ENCODE data around the gene CCNYL1. TPM values are rescaled to one million over a fixed set of nuclear protein-coding genes. Genes with fewer than 3 reads are reported as not detected.

CCNYL1 gene
- polyA plus RNA-seq, 1 donor from 2014 or later = 14.7 TPM

GRCh38 chr2:207768866-207769596 is 57.6 kb downstream of the CCNYL1 start:
- H2AFZ ChIP-seq (ENCODE audit: low read depth, low read length) = no peak overlapping the region

More at GRCh38 chr2:207768866-207769596, 57.6 kb downstream of the CCNYL1 start:
- no peaks in the 10 kb centered on the region for H3K9me3 ChIP-seq (ENCODE audit: low read length)
- peaks cover 42% of the 10 kb centered on the region for H3K79me2 ChIP-seq (replicated peaks; ENCODE audit: insufficient read depth, low read length)
- TF ChIP-seq TAF1 (IDR thresholded peaks at IDR 0.05; ENCODE audit: low read depth) = no peak
- TF ChIP-seq REST (IDR thresholded peaks at IDR 0.05; ENCODE audit: borderline replicate concordance) = peak; percentile 19
- TF ChIP-seq RAD21 (conservative IDR thresholded peaks at IDR 0.05) = no peak
- TF ChIP-seq MXI1 (conservative IDR thresholded peaks at IDR 0.05; ENCODE audit: poor library complexity, severe bottlenecking) = peak; percentile 72
- TF ChIP-seq EP300 (conservative IDR thresholded peaks at IDR 0.05; ENCODE audit: poor library complexity, severe bottlenecking) = no peak
- no peak for TF ChIP-seq POLR2AphosphoS5 (IDR thresholded peaks at IDR 0.05)
- no peak for TF ChIP-seq CTCF (IDR thresholded peaks at IDR 0.05; ENCODE audit: poor library complexity, severe bottlenecking)
- no peak for TF ChIP-seq SMC3 (conservative IDR thresholded peaks at IDR 0.05; ENCODE audit: poor library complexity)
- no peak for TF ChIP-seq EZH2 (IDR thresholded peaks at IDR 0.05; ENCODE audit: borderline replicate concordance, insufficient read depth, low read length, poor library complexity, severe bottlenecking)
- H3K4me2 ChIP-seq (ENCODE audit: low read length) = peak overlapping the region; percentile 60
- H3K9ac ChIP-seq (ENCODE audit: low read length) = peak overlapping the region; percentile 57
- H4K20me1 ChIP-seq (ENCODE audit: insufficient read depth) = no peaks in the 10 kb centered on the region
- H3K27ac ChIP-seq (ENCODE audit: low read length) = no peak overlapping the region
- no peaks in the 10 kb centered on the region for H3K9me2 ChIP-seq (ENCODE audit: insufficient read depth, low read length)
- H3F3A ChIP-seq (ENCODE audit: insufficient read depth, low read length, poor library complexity, severe bottlenecking) = no peaks in the 10 kb centered on the region
- peak overlapping the region; percentile 86 for H3K4me3 ChIP-seq (ENCODE audit: low read length)
- peaks cover 18% of the 10 kb centered on the region for H3K27me3 ChIP-seq (ENCODE audit: insufficient read depth, low read depth, low read length)
- H3K36me3 ChIP-seq (ENCODE audit: insufficient read depth, low read length) = no peaks in the 10 kb centered on the region

Data from neural cell (in vitro differentiated cells).